ENCODE results near the gene TOPBP1. TPM values are rescaled to one million over a fixed set of nuclear protein-coding genes. Genes with fewer than 3 reads are reported as not detected.

Gene TOPBP1
- polyA plus RNA-seq, 1 donor (not counting 4 experiments of a cell fraction or from before 2014, with no cell fraction given) = 26.1 TPM

DNA sequence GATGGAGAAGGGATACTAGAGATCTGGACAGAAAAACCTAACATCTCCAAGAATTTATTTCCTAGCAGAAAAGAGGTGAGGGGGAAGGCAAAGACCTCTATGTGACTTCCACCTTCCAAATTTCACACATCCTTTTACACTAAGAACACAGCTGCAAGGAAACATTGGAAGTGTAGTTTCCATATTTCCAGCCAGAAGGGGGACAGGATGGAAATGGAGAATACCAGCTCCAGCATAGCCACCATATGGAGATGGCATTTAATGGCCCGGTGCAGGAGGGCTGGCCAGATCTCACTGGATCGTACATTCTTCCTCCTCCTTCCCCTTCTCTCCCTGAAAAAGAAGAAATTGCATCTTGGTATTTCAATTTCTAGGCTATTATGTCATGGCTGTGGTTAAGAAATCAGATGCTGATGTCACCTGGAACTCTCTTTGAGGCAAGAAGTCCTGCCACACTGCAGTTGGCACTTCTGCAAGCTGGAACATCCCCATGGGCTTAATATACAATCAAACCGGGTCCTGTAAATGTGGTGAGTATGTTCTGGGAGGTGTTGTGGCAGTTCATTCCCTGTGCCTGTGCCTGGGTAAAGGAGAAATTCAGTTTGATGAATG, 47.5 kb upstream of the TOPBP1 start:
- DNase-seq (ENCODE audit: low read depth, low spot score) = no peak
- Histone ChIP-seq H3K27me3 (ENCODE audit: control insufficient read depth, extremely low read depth, insufficient read depth, low read length) (peaks cover 21% of the 10 kb centered on the region), H3K9ac (ENCODE audit: control insufficient read depth, extremely low read depth, insufficient read depth, low read length) (no peak overlapping the region), H3K79me2 (ENCODE audit: control insufficient read depth, insufficient read depth, low read length) (no peaks in the 10 kb centered on the region), H3K36me3 (ENCODE audit: control insufficient read depth in 2 of 2, extremely low read depth in 1 of 2, insufficient read depth in 2 of 2, low read length in 2 of 2) (no peaks in the 10 kb centered on the region), H3K4me3 (ENCODE audit: control insufficient read depth in 2 of 3, extremely low read depth in 1 of 3, insufficient read depth in 2 of 3, low read depth in 1 of 3, low read length in 3 of 3) (no peak overlapping the region), H2AFZ (ENCODE audit: control insufficient read depth, low read length) (no peak overlapping the region), H3K4me1 (ENCODE audit: control insufficient read depth, extremely low read depth, insufficient read depth, low read length) (no peaks in the 10 kb centered on the region), H3K9me1 (ENCODE audit: control insufficient read depth, extremely low read depth, insufficient read depth, low read length) (no peaks in the 10 kb centered on the region), H4K20me1 (ENCODE audit: control insufficient read depth, extremely low read depth, insufficient read depth, low read length) (no peaks in the 10 kb centered on the region), H3K27ac (ENCODE audit: control insufficient read depth, insufficient read depth, low read length) (no peak overlapping the region), H3K9me3 (ENCODE audit: control insufficient read depth, low read depth, low read length) (no peaks in the 10 kb centered on the region), H3K4me2 (ENCODE audit: control insufficient read depth, extremely low read depth, insufficient read depth, low read depth, low read length) (no peak overlapping the region)
- no peak for FAIRE-seq
- dilution Hi-C loops (cut with MboI; ENCODE audit: extremely low pct_ligation_motif_present, low sequenced_read_pairs) = no loop called here
- TF ChIP-seq EZH2 (IDR thresholded peaks at IDR 0.05; ENCODE audit: low read length) (no peak), CTCF (optimal IDR thresholded peaks at IDR 0.05 in 1 of 3, IDR thresholded peaks at IDR 0.05 in 1 of 3, conservative IDR thresholded peaks at IDR 0.05 in 1 of 3; ENCODE audit: extremely low read depth in 1 of 3, insufficient read depth in 2 of 3, low read length in 3 of 3) (no peak)

DNA sequence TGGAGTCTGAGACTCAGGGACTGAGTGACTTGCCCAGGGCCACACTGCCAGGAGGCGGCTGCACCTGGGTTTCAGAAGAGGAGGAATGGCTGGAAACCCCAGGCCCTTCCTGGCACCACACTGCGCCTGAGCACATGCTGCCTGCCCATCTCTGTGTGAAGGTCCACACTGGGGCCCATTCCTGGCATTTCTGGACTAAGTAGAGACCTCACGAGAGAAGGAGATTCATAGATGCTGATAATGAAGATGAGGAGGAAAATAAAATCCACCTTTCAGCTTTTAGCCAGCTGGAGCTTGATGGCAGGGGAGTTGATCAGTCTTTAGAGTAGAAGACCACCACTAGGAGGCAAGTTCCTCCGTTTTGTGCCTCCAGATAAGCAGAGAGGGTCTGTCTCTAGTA, 44.3 kb upstream of the TOPBP1 start:
- H3K27ac ChIP-seq (ENCODE audit: control insufficient read depth, insufficient read depth, low read length) = no peak overlapping the region
- H3K36me3 ChIP-seq (ENCODE audit: control insufficient read depth in 2 of 2, extremely low read depth in 1 of 2, insufficient read depth in 2 of 2, low read length in 2 of 2) = no peaks in the 10 kb centered on the region
- H3K9me1 ChIP-seq (ENCODE audit: control insufficient read depth, extremely low read depth, insufficient read depth, low read length) = no peaks in the 10 kb centered on the region
- no peak overlapping the region for H3K9ac ChIP-seq (ENCODE audit: control insufficient read depth, extremely low read depth, insufficient read depth, low read length)
- dilution Hi-C loops (cut with MboI; ENCODE audit: extremely low pct_ligation_motif_present, low sequenced_read_pairs) = no loop called here
- no peak for TF ChIP-seq EZH2 (IDR thresholded peaks at IDR 0.05; ENCODE audit: low read length)
- no peak for TF ChIP-seq CTCF (optimal IDR thresholded peaks at IDR 0.05 in 1 of 3, IDR thresholded peaks at IDR 0.05 in 1 of 3, conservative IDR thresholded peaks at IDR 0.05 in 1 of 3; ENCODE audit: extremely low read depth in 1 of 3, insufficient read depth in 2 of 3, low read length in 3 of 3)
- no peak overlapping the region for H2AFZ ChIP-seq (ENCODE audit: control insufficient read depth, low read length)
- H3K4me1 ChIP-seq (ENCODE audit: control insufficient read depth, extremely low read depth, insufficient read depth, low read length) = no peaks in the 10 kb centered on the region
- H3K79me2 ChIP-seq (ENCODE audit: control insufficient read depth, insufficient read depth, low read length) = no peaks in the 10 kb centered on the region
- H3K4me2 ChIP-seq (ENCODE audit: control insufficient read depth, extremely low read depth, insufficient read depth, low read depth, low read length) = no peak overlapping the region
- FAIRE-seq (no peak), DNase-seq (ENCODE audit: low read depth, low spot score) (no peak)
- H3K4me3 ChIP-seq (ENCODE audit: control insufficient read depth in 2 of 3, extremely low read depth in 1 of 3, insufficient read depth in 2 of 3, low read depth in 1 of 3, low read length in 3 of 3) = no peak overlapping the region
- no peaks in the 10 kb centered on the region for H3K9me3 ChIP-seq (ENCODE audit: control insufficient read depth, low read depth, low read length)
- no peaks in the 10 kb centered on the region for H4K20me1 ChIP-seq (ENCODE audit: control insufficient read depth, extremely low read depth, insufficient read depth, low read length)
- H3K27me3 ChIP-seq (ENCODE audit: control insufficient read depth, extremely low read depth, insufficient read depth, low read length) = peaks cover 20% of the 10 kb centered on the region
